IMR-90 (cell line): ENCODE data around the gene ZNF592. TPM values are rescaled to one million over a fixed set of nuclear protein-coding genes. Genes with fewer than 3 reads are reported as not detected.

Experiments used
- ATAC-seq: fragments of 200-7000 bp; cut with Tn5 transposase; 2 replicates; pipeline ENCODE4 v1.9.1; 2020; ENCODE audit warnings: low read depth, mild to moderate bottlenecking, moderate library complexity
- BruUV-seq: library from RNA; stranded (reverse); fragments of 400-500 nt; replicated peaks from 2 replicates; lab custom pipeline; 2021; lab: Mats Ljungman, UMichigan
- CTCF ChIA-PET: fragments of 300-600 bp; formaldehyde crosslinking; extraction: SDS; loops from one replicate; lab custom pipeline; 2021; ENCODE audit warnings: antibody characterized with exemption; lab: Yijun Ruan, JAX
- POLR2A ChIA-PET: fragments of 300-600 bp; sonication (Branson Sonifier 250); formaldehyde crosslinking; loops from one replicate; lab custom pipeline; 2022; ENCODE audit warnings: antibody characterized with exemption; ENCODE audit not compliant: unreplicated experiment; lab: Charles Lee
- DNase-seq: peaks from one replicate; pipeline ENCODE4 v3.0.0; 2013
- H2AFZ ChIP-seq: replicated peaks from 2 replicates; pipeline ENCODE3; 2013; ENCODE audit warnings: low read length, mild to moderate bottlenecking; ENCODE audit not compliant: poor library complexity
- H2AK5ac ChIP-seq: 2 replicates; pipeline ENCODE4 v1.6.1; 2013; ENCODE audit warnings: low read depth, low read length, inconsistent platforms
- H2AK9ac ChIP-seq: replicated peaks from 2 replicates; pipeline ENCODE3; 2013; ENCODE audit warnings: mild to moderate bottlenecking, low read depth, low read length, moderate library complexity; ENCODE audit not compliant: poor library complexity
- H2BK120ac ChIP-seq: 2 replicates; pipeline ENCODE4 v1.6.1; 2013; ENCODE audit warnings: low read depth, low read length, inconsistent platforms
- H2BK15ac ChIP-seq: 3 replicates; pipeline ENCODE4 v1.6.1; 2013; ENCODE audit warnings: low read depth, low read length, inconsistent platforms
- H2BK20ac ChIP-seq: 2 replicates; pipeline ENCODE4 v1.6.1; 2013; ENCODE audit warnings: low read depth, mild to moderate bottlenecking, inconsistent platforms, low read length, moderate library complexity
- H2BK5ac ChIP-seq: 2 replicates; pipeline ENCODE4 v1.6.1; 2013; ENCODE audit warnings: mild to moderate bottlenecking, low read depth, low read length, inconsistent platforms; ENCODE audit not compliant: poor library complexity, severe bottlenecking
- H3K14ac ChIP-seq: replicated peaks from 2 replicates; pipeline ENCODE4 v1.6.1; 2013; ENCODE audit warnings: low read depth, low read length, inconsistent platforms
- H3K18ac ChIP-seq: 2 replicates; pipeline ENCODE4 v1.6.1; 2013; ENCODE audit warnings: low read depth, low read length, control low read depth
- H3K23ac ChIP-seq: 2 replicates; pipeline ENCODE4 v1.6.1; 2013; ENCODE audit warnings: low read depth, low read length, inconsistent platforms
- H3K27ac ChIP-seq: 2 replicates; pipeline ENCODE4 v1.5.1; 2013; ENCODE audit warnings: mild to moderate bottlenecking, control low read depth, low read length; ENCODE audit not compliant: insufficient read depth
- H3K27me3 ChIP-seq: 2 replicates; pipeline ENCODE4 v1.6.1; 2013; ENCODE audit warnings: low read length; ENCODE audit not compliant: control insufficient read depth, insufficient read depth
- H3K36me3 ChIP-seq: 2 replicates; pipeline ENCODE4 v1.6.1; 2013; ENCODE audit warnings: low read length, mixed read lengths; ENCODE audit not compliant: control insufficient read depth, insufficient read depth
- H3K4ac ChIP-seq: 2 replicates; pipeline ENCODE4 v1.6.1; 2013; ENCODE audit warnings: low read depth, low read length, inconsistent platforms
- H3K4me1 ChIP-seq: 2 replicates; pipeline ENCODE4 v1.6.1; 2013; ENCODE audit warnings: low read length, mixed read lengths; ENCODE audit not compliant: control insufficient read depth, insufficient read depth
- H3K4me2 ChIP-seq: 2 replicates; pipeline ENCODE4 v1.6.1; 2013; ENCODE audit warnings: low read depth, mild to moderate bottlenecking, control low read depth, low read length, moderate library complexity
- H3K4me3 ChIP-seq: 2 replicates; pipeline ENCODE4 v1.5.1; 2013; ENCODE audit warnings: low read depth, mild to moderate bottlenecking, control low read depth, low read length, moderate library complexity; ENCODE audit not compliant: insufficient read depth
- H3K56ac ChIP-seq: 2 replicates; pipeline ENCODE4 v1.6.1; 2013; ENCODE audit warnings: low read length, inconsistent platforms; ENCODE audit not compliant: insufficient read depth; ENCODE audit errors: extremely low read depth
- H3K79me1 ChIP-seq, 2 experiments: 2 replicates each; pipeline ENCODE4 v1.6.1; 2013; ENCODE audit warnings: low read length in 2 of 2, inconsistent platforms in 1 of 2, low read depth in 1 of 2
- H3K9ac ChIP-seq: 2 replicates; pipeline ENCODE4 v1.6.1; 2013; ENCODE audit warnings: low read depth, low read length, control low read depth
- H3K9me1 ChIP-seq: 2 replicates; pipeline ENCODE4 v1.6.1; 2013; ENCODE audit warnings: low read length, inconsistent platforms; ENCODE audit not compliant: insufficient read depth
- H3K9me3 ChIP-seq: 2 replicates; pipeline ENCODE4 v1.6.1; 2013; ENCODE audit warnings: low read length; ENCODE audit not compliant: control insufficient read depth, insufficient read depth
- H4K20me1 ChIP-seq: 2 replicates; pipeline ENCODE4 v1.6.1; 2013; ENCODE audit warnings: low read length, inconsistent platforms; ENCODE audit not compliant: insufficient read depth
- H4K5ac ChIP-seq: 2 replicates; pipeline ENCODE4 v1.6.1; 2013; ENCODE audit warnings: mild to moderate bottlenecking, low read depth, low read length, control low read depth
- H4K8ac ChIP-seq, 2 experiments: 2 replicates each; pipeline ENCODE4 v1.6.1; 2013; ENCODE audit warnings: low read depth in 2 of 2, low read length in 2 of 2, control low read depth in 1 of 2, inconsistent platforms in 1 of 2
- H4K91ac ChIP-seq: 2 replicates; pipeline ENCODE4 v1.6.1; 2013; ENCODE audit warnings: low read depth, low read length, inconsistent platforms; ENCODE audit not compliant: insufficient read depth
- BHLHE40 ChIP-seq: fragments of 150-350 bp; IDR thresholded peaks from 2 replicates; pipeline ENCODE4 v1.6.1; 2016; ENCODE audit warnings: mild to moderate bottlenecking, low read depth, low read length
- CHD1 ChIP-seq: IDR thresholded peaks from 2 replicates; pipeline ENCODE4 v1.6.1; 2012; ENCODE audit warnings: low read depth, low read length, improper control_type of control experiment
- FOS ChIP-seq: fragments of 150-350 bp; IDR thresholded peaks from 2 replicates; pipeline ENCODE4 v1.6.1; 2016; ENCODE audit warnings: low read depth, low read length
- MAFK ChIP-seq: IDR thresholded peaks from 2 replicates; pipeline ENCODE4 v1.6.1; 2012; ENCODE audit warnings: low read depth, low read length, improper control_type of control experiment
- MAZ ChIP-seq: IDR thresholded peaks from 2 replicates; pipeline ENCODE4 v1.6.1; 2012; ENCODE audit warnings: low read depth, mild to moderate bottlenecking, low read length, improper control_type of control experiment, moderate library complexity, borderline replicate concordance
- NFE2L2 ChIP-seq: fragments of 150-350 bp; IDR thresholded peaks from 2 replicates; pipeline ENCODE4 v1.6.1; 2016; ENCODE audit warnings: low read depth, mild to moderate bottlenecking, low read length
- POLR2A ChIP-seq: IDR thresholded peaks from 2 replicates; pipeline ENCODE4 v1.6.1; 2012; ENCODE audit warnings: mild to moderate bottlenecking, low read depth, low read length
- RAD21 ChIP-seq: IDR thresholded peaks from 2 replicates; pipeline ENCODE4 v1.6.1; 2012; ENCODE audit warnings: low read length, improper control_type of control experiment
- RCOR1 ChIP-seq: IDR thresholded peaks from 2 replicates; pipeline ENCODE4 v1.6.1; 2012; ENCODE audit warnings: mild to moderate bottlenecking, low read length, improper control_type of control experiment; ENCODE audit not compliant: insufficient replicate concordance
- SMC3 ChIP-seq: fragments of 150-350 bp; IDR thresholded peaks from 2 replicates; pipeline ENCODE4 v1.6.1; 2016; ENCODE audit warnings: low read depth, mild to moderate bottlenecking, antibody characterized with exemption, low read length, moderate library complexity
- WGBS, 2 experiments: methylation state at CpG; one replicate each; pipeline versions ENCODE4 v1.1.5 to v1.1.7; 2013; ENCODE audit warnings: missing lambda C conversion rate in 2 of 2; ENCODE audit not compliant: insufficient read length in 1 of 2; ENCODE audit errors: extremely low coverage in 2 of 2; 5-methylcytosine and 5-hydroxymethylcytosine counted together
- dilution Hi-C: fragments of 300-500 bp; cut with HindIII; formaldehyde crosslinking; loops from one replicate; pipeline ENCODE4 v1.14.3; 2018; ENCODE audit warnings: low sequenced_read_pairs; ENCODE audit not compliant: unreplicated experiment
- in situ Hi-C: fragments of 300-500 bp; cut with MboI; formaldehyde crosslinking; loops from 3 replicates; pipeline ENCODE4 v1.14.3; 2019; ENCODE audit warnings: low sequenced_read_pairs, inconsistent platforms, mixed read lengths
- intact Hi-C: fragments of 100-400 bp; cut with micrococcal nuclease; formaldehyde crosslinking; loops from 2 replicates; pipeline ENCODE4 v1.10.0; 2022
- polyA plus RNA-seq, 3 experiments: library from polyadenylated mRNA; depleted of rRNA; stranded (reverse); fragments of >200 nt; gene quantifications; 2 replicates each; pipeline ENCODE4 v1.2.3, GENCODE V29; 2012; ENCODE audit warnings: low replicate concordance in 1 of 3
- total RNA-seq: library from RNA; depleted of rRNA; stranded (reverse); fragments of >200 nt; gene quantifications from 2 replicates; pipeline ENCODE4 v1.2.3, GENCODE V29; 2012
- TF ChIP-seq, protein P1 (sequence below): fragments of 150-350 bp; IDR thresholded peaks from 2 replicates; pipeline ENCODE4 v1.6.1; 2017; ENCODE audit warnings: mild to moderate bottlenecking, antibody characterized with exemption, low read length, low read depth
- TF ChIP-seq, protein P2 (sequence below): fragments of 150-350 bp; IDR thresholded peaks from 2 replicates; pipeline ENCODE4 v1.6.1; 2016; ENCODE audit warnings: low read depth, mild to moderate bottlenecking, low read length, moderate library complexity, borderline replicate concordance
- TF ChIP-seq, protein P3 (sequence below): conservative IDR thresholded peaks from 2 replicates; pipeline ENCODE4 v1.5.1; 2012; ENCODE audit warnings: mild to moderate bottlenecking, low read depth, low read length, improper control_type of control experiment

ZNF592 gene
- total and polyA plus RNA-seq, 2 of the 4 experiments (the other 2 are of a cell fraction) = 4.3 to 10.2 TPM

DNA sequence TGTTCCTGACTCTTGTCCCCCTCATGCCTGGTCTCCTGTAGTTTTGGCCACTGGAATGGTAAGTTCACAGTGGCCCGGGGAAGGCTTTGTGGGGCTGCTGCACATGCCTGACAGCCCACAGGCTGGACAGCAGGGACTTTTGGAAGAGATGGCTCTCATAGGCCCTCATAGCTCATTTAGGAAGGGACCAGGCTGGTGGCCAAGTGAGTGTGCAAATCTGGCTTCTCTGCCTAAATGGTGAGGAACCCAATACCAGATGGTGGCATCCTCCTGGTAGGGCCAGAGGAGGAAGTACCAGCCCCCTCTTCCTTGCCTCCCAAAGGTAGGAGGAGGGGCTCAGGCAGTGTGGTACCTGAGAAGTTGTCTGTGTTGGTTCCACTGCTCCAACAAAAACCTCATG, 94.4 kb downstream of the ZNF592 start:
- Histone ChIP-seq H3K4ac (no peak overlapping the region), H3K4me2 (no peak overlapping the region), H3K9me1 (no peaks in the 10 kb centered on the region), H2BK15ac (no peak overlapping the region), H2BK20ac (no peak overlapping the region), H4K8ac (no peak overlapping the region), H2BK5ac (no peak overlapping the region), H3K14ac (no peak overlapping the region), H2BK120ac (no peak overlapping the region), H2AK5ac (no peak overlapping the region), H3K27ac (no peak overlapping the region), H2AFZ (no peak overlapping the region), H3K79me1 (no peaks in the 10 kb centered on the region), H3K56ac (no peak overlapping the region), H3K4me1 (peaks cover 1% of the 10 kb centered on the region; the same call in 1 of the 2 replicates), H3K18ac (no peak overlapping the region), H3K27me3 (peaks cover 4% of the 10 kb centered on the region), H2AK9ac (no peak overlapping the region), H3K23ac (no peak overlapping the region), H4K91ac (no peak overlapping the region), H3K9me3 (peaks cover 3% of the 10 kb centered on the region; the same call in 1 of the 2 replicates), H4K20me1 (no peaks in the 10 kb centered on the region), H3K36me3 (no peaks in the 10 kb centered on the region), H4K5ac (no peak overlapping the region), H3K4me3 (no peak overlapping the region), H3K9ac (no peak overlapping the region)
- 100% methylated on average over 1 of the region's 1 CpG; no CpG with 5 or more reads in 1 of the 2 experiments for WGBS, 2 experiments
- ATAC-seq (no peak), DNase-seq (no peak)
- in situ Hi-C loops (no loop called here), dilution Hi-C loops (no loop called here), intact Hi-C loops (no loop called here)
- ChIA-PET POLR2A (no interaction called here), CTCF (no interaction called here)
- TF ChIP-seq, protein P1, sequence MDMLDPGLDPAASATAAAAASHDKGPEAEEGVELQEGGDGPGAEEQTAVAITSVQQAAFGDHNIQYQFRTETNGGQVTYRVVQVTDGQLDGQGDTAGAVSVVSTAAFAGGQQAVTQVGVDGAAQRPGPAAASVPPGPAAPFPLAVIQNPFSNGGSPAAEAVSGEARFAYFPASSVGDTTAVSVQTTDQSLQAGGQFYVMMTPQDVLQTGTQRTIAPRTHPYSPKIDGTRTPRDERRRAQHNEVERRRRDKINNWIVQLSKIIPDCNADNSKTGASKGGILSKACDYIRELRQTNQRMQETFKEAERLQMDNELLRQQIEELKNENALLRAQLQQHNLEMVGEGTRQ = no peak
- TF ChIP-seq NFE2L2 = no peak
- TF ChIP-seq, protein P2, sequence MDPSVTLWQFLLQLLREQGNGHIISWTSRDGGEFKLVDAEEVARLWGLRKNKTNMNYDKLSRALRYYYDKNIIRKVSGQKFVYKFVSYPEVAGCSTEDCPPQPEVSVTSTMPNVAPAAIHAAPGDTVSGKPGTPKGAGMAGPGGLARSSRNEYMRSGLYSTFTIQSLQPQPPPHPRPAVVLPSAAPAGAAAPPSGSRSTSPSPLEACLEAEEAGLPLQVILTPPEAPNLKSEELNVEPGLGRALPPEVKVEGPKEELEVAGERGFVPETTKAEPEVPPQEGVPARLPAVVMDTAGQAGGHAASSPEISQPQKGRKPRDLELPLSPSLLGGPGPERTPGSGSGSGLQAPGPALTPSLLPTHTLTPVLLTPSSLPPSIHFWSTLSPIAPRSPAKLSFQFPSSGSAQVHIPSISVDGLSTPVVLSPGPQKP = no peak
- no peak for TF ChIP-seq RAD21
- TF ChIP-seq RCOR1 = no peak
- TF ChIP-seq BHLHE40 = no peak
- no peak for TF ChIP-seq MAZ
- no peak for TF ChIP-seq SMC3
- no peak for TF ChIP-seq FOS
- no peak for TF ChIP-seq MAFK
- no peak for TF ChIP-seq POLR2A
- no peak for TF ChIP-seq CHD1
- TF ChIP-seq, protein P3, sequence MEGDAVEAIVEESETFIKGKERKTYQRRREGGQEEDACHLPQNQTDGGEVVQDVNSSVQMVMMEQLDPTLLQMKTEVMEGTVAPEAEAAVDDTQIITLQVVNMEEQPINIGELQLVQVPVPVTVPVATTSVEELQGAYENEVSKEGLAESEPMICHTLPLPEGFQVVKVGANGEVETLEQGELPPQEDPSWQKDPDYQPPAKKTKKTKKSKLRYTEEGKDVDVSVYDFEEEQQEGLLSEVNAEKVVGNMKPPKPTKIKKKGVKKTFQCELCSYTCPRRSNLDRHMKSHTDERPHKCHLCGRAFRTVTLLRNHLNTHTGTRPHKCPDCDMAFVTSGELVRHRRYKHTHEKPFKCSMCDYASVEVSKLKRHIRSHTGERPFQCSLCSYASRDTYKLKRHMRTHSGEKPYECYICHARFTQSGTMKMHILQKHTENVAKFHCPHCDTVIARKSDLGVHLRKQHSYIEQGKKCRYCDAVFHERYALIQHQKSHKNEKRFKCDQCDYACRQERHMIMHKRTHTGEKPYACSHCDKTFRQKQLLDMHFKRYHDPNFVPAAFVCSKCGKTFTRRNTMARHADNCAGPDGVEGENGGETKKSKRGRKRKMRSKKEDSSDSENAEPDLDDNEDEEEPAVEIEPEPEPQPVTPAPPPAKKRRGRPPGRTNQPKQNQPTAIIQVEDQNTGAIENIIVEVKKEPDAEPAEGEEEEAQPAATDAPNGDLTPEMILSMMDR = no peak
- BruUV-seq = no TSS peak
